Fibroblast of pulmonary artery (primary cell): ENCODE data around the gene PPM1D.
"Not testable (repeated sequence)": the region's sequence is repeated elsewhere in the genome, so short reads cannot be mapped to it uniquely, and the experiment has no call there.

Experiments
- DNase-seq: peaks from one replicate; pipeline ENCODE4 v3.0.0-alpha.2; 2010; ENCODE audit warnings: low read depth
- H3K4me3 ChIP-seq: replicated peaks from 2 replicates; pipeline ENCODE4 v1.5.1; 2011; ENCODE audit warnings: low read depth, mild to moderate bottlenecking, control low read depth, low read length, moderate library complexity
- TF ChIP-seq, protein P1 (sequence below): IDR thresholded peaks from 2 replicates; pipeline ENCODE4 v1.5.1; 2011; ENCODE audit warnings: mild to moderate bottlenecking, control low read depth, low read length, inconsistent platforms; ENCODE audit errors: missing control alignments

Gene PPM1D

DNA sequence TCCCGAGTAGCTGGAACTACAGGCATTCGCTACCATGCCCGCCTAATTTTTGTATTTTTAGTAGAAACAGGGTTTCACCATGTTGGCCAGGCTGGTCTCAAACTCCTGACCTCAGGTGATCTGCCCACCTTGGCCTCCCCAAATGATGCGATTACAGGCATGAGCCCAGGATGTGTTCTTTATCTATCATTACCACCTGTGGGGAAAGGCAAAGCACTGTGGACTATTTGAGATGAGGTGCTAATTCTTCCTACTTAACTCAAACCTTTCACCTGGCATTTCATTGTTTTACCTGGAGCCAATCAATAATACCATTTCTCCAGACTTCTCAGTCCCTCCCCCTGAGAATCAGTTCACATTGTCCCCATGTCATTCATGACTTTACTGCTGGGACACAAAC lies 20.4 kb upstream of the PPM1D start:
- TF ChIP-seq, protein P1, sequence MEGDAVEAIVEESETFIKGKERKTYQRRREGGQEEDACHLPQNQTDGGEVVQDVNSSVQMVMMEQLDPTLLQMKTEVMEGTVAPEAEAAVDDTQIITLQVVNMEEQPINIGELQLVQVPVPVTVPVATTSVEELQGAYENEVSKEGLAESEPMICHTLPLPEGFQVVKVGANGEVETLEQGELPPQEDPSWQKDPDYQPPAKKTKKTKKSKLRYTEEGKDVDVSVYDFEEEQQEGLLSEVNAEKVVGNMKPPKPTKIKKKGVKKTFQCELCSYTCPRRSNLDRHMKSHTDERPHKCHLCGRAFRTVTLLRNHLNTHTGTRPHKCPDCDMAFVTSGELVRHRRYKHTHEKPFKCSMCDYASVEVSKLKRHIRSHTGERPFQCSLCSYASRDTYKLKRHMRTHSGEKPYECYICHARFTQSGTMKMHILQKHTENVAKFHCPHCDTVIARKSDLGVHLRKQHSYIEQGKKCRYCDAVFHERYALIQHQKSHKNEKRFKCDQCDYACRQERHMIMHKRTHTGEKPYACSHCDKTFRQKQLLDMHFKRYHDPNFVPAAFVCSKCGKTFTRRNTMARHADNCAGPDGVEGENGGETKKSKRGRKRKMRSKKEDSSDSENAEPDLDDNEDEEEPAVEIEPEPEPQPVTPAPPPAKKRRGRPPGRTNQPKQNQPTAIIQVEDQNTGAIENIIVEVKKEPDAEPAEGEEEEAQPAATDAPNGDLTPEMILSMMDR: no peak
- no peak overlapping the region for H3K4me3 ChIP-seq
- no peak for DNase-seq

DNA sequence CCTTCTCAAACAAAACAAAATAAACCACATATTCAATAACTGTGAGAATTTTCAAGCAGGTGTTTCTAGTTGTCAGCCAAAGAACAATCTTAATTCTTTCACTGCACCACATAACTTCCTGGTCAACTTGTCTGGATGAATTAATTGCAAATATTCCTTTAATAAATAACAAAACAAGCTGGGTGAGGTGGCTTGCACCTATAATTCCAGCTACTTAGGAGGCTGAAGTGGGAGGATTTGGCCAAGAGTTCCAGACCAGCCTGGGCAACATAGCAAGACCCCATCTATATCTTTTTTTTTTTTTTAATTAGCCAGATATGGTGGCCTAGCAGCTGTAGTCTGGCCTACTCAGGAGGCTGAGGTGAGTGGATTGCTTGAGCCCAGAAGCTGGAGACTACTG lies 17.0 kb upstream of the PPM1D start:
- TF ChIP-seq, protein P1: no peak

DNA sequence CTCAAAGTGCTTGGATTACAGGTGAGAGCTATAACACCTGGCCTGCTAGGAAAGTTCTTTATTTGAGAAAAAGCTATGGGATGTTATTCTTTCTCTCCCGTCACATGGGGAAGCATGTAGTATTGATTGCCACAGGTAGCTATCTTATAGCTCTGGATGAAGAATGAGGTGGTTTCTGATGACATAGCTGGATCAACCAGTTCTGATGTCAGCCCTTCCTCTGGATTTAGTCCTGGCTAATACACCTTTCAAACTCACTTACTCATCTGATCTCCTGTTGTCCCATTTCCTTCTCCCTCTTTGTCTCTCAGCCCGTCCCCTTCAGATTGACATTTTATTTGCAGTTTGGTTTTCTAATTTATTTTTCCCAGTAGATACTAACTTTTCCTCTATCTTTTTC lies 14.1 kb upstream of the PPM1D start:
- H3K4me3 ChIP-seq: no peak overlapping the region
- DNase-seq: no peak
- TF ChIP-seq, protein P1: no peak

More for the DNA sequence above, 17.0 kb upstream of the PPM1D start:
- H3K4me3 ChIP-seq: no peak overlapping the region
- DNase-seq: no peak

DNA sequence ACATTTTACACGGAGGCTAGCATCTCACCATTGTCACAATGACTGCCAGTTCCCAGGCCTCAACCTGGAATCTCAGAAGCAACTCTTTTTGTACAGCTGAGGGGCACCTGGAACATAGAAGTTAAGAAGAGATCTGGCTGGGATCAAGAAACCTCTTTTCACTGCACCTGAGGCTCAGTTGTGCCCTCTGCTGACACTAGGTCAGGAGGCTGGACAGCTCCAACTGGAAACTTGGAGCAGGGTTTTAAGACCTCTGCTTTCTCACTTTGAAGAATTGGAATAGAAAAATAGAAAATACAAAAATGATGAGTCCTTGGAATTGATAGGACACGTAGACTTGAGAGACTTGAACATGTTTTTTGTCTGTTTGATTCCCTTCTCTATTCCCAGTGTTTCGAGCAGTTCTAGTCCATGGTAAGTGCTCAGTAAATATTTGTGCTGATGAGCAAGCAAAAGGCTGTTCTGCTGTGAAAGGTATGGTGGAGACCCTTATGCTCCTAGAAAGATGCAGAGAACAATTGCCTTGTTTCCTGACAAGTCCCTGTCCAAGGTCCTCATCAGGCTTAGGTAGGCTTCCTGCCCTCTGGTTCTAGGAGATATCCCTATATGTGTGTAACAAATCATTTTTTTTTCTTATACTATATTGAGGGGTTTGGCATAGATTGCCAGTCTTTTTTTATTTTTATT lies 13.6 kb upstream of the PPM1D start:
- H3K4me3 ChIP-seq: no peak overlapping the region
- no peak for DNase-seq
- TF ChIP-seq, protein P1: peak; percentile 40

DNA sequence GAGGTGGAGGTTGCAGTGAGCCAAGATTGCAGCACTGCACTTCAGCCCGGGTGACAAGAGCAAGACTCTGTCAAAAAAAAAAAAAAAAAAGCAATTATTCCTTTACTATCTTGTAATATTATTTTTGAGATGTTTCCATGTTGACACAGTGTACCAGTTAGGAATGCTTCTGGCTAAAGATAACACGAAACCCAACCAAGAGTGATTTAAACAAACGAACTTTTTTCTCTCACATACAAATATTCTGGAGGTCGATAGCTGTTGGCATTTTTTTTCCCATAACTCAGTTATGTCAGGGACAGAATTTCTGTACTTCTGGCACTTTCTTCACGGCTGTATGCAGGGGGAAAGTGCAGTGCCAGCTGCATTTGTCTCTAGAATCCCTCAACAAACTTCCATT lies 9.9 kb upstream of the PPM1D start:
- DNase-seq: no peak
- no peak overlapping the region for H3K4me3 ChIP-seq
- TF ChIP-seq, protein P1: no peak

DNA sequence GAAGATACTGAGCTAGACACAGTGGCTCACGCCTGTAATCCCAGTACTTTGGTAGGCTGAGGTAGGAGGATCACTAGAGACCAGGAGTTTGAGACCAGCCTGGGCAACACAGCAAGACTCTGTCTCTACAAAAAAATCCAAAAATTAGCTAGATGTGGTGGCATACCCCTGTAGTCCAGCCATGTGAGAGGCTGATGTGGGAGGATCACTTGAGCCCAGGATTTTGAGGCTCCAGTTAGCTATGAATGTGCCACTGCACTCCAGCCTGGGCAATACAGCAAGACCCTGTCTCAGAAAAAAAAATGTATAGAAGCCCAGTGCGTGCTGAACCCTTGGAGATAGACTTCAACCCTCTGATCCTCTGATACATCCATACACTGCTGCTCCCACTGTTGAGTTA lies 7.2 kb upstream of the PPM1D start:
- no peak for DNase-seq
- TF ChIP-seq, protein P1: no peak
- H3K4me3 ChIP-seq: no peak overlapping the region

DNA sequence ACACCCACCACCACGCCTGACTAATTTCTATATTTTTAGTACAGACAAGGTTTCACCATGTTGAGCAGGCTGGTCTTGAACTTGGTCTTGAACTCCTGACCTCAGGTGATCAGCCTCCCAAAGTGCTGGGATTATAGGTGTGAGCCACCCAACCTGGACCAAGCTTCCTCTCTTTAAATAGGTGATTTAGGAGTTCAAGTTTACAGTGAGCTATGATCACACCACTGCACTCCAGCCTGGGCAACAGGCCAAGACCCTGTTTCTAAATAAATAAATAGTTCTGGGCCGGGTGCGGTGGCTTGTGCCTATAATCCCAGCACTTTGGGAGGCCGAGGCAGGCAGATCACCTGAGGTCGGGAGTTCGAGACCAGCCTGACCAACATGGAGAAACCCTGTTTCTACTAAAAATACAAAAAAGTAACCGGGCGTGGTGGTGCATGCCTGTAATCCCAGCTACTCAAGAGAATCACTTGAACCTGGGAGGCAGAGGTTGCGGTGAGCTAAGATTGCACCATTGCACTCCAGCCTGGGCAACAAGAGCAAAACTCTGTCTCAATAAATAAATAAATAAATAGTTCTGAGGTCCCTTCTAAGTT lies 6.5 kb upstream of the PPM1D start:
- not testable (repeated sequence) for DNase-seq, H3K4me3 ChIP-seq

DNA sequence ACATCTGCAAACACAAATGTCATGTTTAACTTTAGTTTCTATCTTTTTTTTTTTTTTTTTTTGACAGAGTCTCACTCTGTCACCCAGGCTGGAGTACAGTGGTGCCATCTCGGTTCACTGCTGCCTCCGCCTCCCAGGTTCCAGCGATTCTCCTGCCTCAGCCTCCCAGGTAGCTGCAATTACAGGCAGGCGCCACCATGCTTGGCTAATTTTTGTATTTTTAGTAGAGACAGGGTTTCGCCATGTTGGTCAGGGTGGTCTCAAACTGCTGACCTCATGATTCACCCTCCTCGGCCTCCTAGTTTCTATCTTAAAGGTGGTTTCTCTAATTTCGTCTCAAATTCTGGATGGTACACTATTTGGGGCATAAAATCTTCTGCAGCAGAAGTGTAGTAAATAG lies 5.8 kb upstream of the PPM1D start:
- not testable (repeated sequence) for H3K4me3 ChIP-seq, DNase-seq
